Osteoblast (primary cell): ENCODE data around the gene RTL9. TPM values are rescaled to one million over a fixed set of nuclear protein-coding genes. Genes with fewer than 3 reads are reported as not detected.

Source experiments
- DNase-seq: peaks from one replicate; pipeline ENCODE4 v3.0.0; 2011; ENCODE audit warnings: low spot score, mixed read lengths; ENCODE audit not compliant: insufficient read length; ENCODE audit errors: missing footprints
- H2AFZ ChIP-seq: 2 replicates; pipeline ENCODE4 v1.6.0; 2011; ENCODE audit warnings: mild to moderate bottlenecking, low read length
- H3K27ac ChIP-seq: 2 replicates; pipeline ENCODE4 v1.5.1; 2011; ENCODE audit warnings: mild to moderate bottlenecking, low read depth, low read length, moderate library complexity
- H3K27me3 ChIP-seq: 2 replicates; pipeline ENCODE4 v1.6.0; 2012; ENCODE audit warnings: mild to moderate bottlenecking, control low read depth, inconsistent platforms, low read length, moderate library complexity; ENCODE audit not compliant: insufficient read depth
- H3K36me3 ChIP-seq: 2 replicates; pipeline ENCODE4 v1.5.1; 2011; ENCODE audit warnings: mild to moderate bottlenecking, low read length, control low read depth, moderate library complexity; ENCODE audit not compliant: insufficient read depth
- H3K4me1 ChIP-seq: 2 replicates; pipeline ENCODE4 v1.5.1; 2011; ENCODE audit warnings: mild to moderate bottlenecking, low read length, control low read depth, moderate library complexity; ENCODE audit not compliant: insufficient read depth
- H3K4me2 ChIP-seq: 2 replicates; pipeline ENCODE4 v1.6.0; 2011; ENCODE audit warnings: mild to moderate bottlenecking, low read length; ENCODE audit not compliant: insufficient read depth
- H3K4me3 ChIP-seq: fragments of 200-600 bp; sonication (generic); 3 replicates; pipeline ENCODE4 v1.5.1; 2012; ENCODE audit warnings: mild to moderate bottlenecking, low read length, inconsistent platforms; ENCODE audit not compliant: insufficient read depth
- H3K79me2 ChIP-seq: 2 replicates; pipeline ENCODE4 v1.6.0; 2012; ENCODE audit warnings: mild to moderate bottlenecking, low read length, control low read depth, inconsistent platforms; ENCODE audit not compliant: insufficient read depth
- H3K9me3 ChIP-seq: 2 replicates; pipeline ENCODE4 v1.5.1; 2011; ENCODE audit warnings: low read depth, low read length, control low read depth
- H4K20me1 ChIP-seq: 2 replicates; pipeline ENCODE4 v1.6.0; 2012; ENCODE audit warnings: mild to moderate bottlenecking, low read length, control low read depth; ENCODE audit not compliant: insufficient read depth
- total RNA-seq: library from RNA; depleted of rRNA; stranded (reverse); fragments of >200 nt; gene quantifications from 2 replicates; pipeline ENCODE4 v1.2.3, GENCODE V29; 2012
- TF ChIP-seq, protein P1 (sequence below): IDR thresholded peaks from 2 replicates; pipeline ENCODE4 v1.5.1; 2011; ENCODE audit warnings: mild to moderate bottlenecking, low read depth, low read length, moderate library complexity; ENCODE audit errors: extremely low read depth

The RTL9 gene
- total RNA-seq = 0.59 and 0.72 TPM in 2 replicates

DNA sequence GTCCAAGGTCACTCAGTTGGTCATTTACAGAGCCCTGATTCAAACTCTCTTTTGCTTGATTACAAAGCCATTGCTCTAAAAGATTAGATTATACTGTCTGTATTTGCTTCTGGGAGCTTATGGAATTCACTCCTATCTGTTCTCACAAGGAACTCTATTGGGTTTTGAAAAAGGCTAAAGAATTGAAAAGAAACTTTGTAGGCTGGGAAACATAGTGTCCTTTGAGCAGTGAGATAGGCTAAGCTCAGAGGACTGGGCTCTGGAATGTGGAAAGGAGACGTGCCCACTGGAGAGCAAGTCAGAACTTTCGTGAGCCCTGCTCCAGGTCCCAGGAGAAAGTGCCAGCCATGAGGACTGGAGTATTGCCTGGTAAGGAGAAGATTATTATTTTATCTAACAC, at the start of gene RTL9:
TSS of gene RTL9 (plus strand) at position 301 of the 400 bp plus-strand sequence. CDS start 91,770 bp downstream, outside the sequence.
- Histone ChIP-seq H3K79me2 (no peaks in the 10 kb centered on the region), H3K4me2 (no peak within 1 kb of the TSS), H3K4me3 (no peak within 1 kb of the TSS), H2AFZ (no peak within 1 kb of the TSS), H3K4me1 (no peaks in the 10 kb centered on the region), H3K27me3 (peaks cover 9% of the 10 kb centered on the region), H4K20me1 (no peaks in the 10 kb centered on the region), H3K27ac (no peak within 1 kb of the TSS), H3K9me3 (no peaks in the 10 kb centered on the region), H3K36me3 (no peaks in the 10 kb centered on the region)
- TF ChIP-seq, protein P1, sequence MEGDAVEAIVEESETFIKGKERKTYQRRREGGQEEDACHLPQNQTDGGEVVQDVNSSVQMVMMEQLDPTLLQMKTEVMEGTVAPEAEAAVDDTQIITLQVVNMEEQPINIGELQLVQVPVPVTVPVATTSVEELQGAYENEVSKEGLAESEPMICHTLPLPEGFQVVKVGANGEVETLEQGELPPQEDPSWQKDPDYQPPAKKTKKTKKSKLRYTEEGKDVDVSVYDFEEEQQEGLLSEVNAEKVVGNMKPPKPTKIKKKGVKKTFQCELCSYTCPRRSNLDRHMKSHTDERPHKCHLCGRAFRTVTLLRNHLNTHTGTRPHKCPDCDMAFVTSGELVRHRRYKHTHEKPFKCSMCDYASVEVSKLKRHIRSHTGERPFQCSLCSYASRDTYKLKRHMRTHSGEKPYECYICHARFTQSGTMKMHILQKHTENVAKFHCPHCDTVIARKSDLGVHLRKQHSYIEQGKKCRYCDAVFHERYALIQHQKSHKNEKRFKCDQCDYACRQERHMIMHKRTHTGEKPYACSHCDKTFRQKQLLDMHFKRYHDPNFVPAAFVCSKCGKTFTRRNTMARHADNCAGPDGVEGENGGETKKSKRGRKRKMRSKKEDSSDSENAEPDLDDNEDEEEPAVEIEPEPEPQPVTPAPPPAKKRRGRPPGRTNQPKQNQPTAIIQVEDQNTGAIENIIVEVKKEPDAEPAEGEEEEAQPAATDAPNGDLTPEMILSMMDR = no peak
- no peak for DNase-seq

GRCh38 chrX:110310000-110310790, 48.5 kb upstream of the RTL9 start:
- H3K4me3 ChIP-seq = no peak overlapping the region
- H3K27me3 ChIP-seq = peaks cover 7% of the 10 kb centered on the region
- no peaks in the 10 kb centered on the region for H3K9me3 ChIP-seq
- no peak for DNase-seq
- H4K20me1 ChIP-seq = peaks cover 20% of the 10 kb centered on the region
- H2AFZ ChIP-seq = no peak overlapping the region
- no peak overlapping the region for H3K4me2 ChIP-seq
- H3K79me2 ChIP-seq = peaks cover 81% of the 10 kb centered on the region
- H3K4me1 ChIP-seq = peaks cover 6% of the 10 kb centered on the region
- no peaks in the 10 kb centered on the region for H3K36me3 ChIP-seq
- TF ChIP-seq, protein P1 = no peak
- no peak overlapping the region for H3K27ac ChIP-seq

- Histone ChIP-seq H3K4me3 (no peak overlapping the region), H3K4me2 (no peak overlapping the region), H3K36me3 (no peaks in the 10 kb centered on the region), H2AFZ (no peak overlapping the region), H3K79me2 (peaks cover 83% of the 10 kb centered on the region), H3K4me1 (peaks cover 11% of the 10 kb centered on the region), H3K9me3 (no peaks in the 10 kb centered on the region), H4K20me1 (peaks cover 22% of the 10 kb centered on the region), H3K27me3 (peaks cover 7% of the 10 kb centered on the region), H3K27ac (no peak overlapping the region)
- TF ChIP-seq, protein P1 = no peak
- DNase-seq = no peak
These were observed 47.8 kb upstream of the RTL9 start for GRCh38 chrX:110310896-110311295.

- H3K36me3 ChIP-seq = no peaks in the 10 kb centered on the region
- TF ChIP-seq, protein P1 = no peak
- no peak overlapping the region for H3K4me3 ChIP-seq
- peaks cover 7% of the 10 kb centered on the region for H3K27me3 ChIP-seq
- H3K4me2 ChIP-seq = no peak overlapping the region
- no peak for DNase-seq
- no peak overlapping the region for H2AFZ ChIP-seq
- H4K20me1 ChIP-seq = peaks cover 22% of the 10 kb centered on the region
- H3K79me2 ChIP-seq = peaks cover 91% of the 10 kb centered on the region
- peaks cover 11% of the 10 kb centered on the region for H3K4me1 ChIP-seq
- H3K27ac ChIP-seq = no peak overlapping the region
- no peaks in the 10 kb centered on the region for H3K9me3 ChIP-seq
These were observed 47.0 kb upstream of the RTL9 start for GRCh38 chrX:110311437-110312230.
